HG03575 (cell line): ENCODE data around the gene STK17B.
A peak's percentile ranks its signal among the peaks of the same experiment; 100 is the strongest.

Experiments
- ATAC-seq: cut with Tn5 transposase; IDR thresholded peaks from one replicate; pipeline ENCODE4 v1.9.1; 2021; ENCODE audit not compliant: unreplicated experiment, insufficient number of reproducible peaks, low FRiP score; ENCODE audit errors: extremely low read depth

Gene STK17B

DNA sequence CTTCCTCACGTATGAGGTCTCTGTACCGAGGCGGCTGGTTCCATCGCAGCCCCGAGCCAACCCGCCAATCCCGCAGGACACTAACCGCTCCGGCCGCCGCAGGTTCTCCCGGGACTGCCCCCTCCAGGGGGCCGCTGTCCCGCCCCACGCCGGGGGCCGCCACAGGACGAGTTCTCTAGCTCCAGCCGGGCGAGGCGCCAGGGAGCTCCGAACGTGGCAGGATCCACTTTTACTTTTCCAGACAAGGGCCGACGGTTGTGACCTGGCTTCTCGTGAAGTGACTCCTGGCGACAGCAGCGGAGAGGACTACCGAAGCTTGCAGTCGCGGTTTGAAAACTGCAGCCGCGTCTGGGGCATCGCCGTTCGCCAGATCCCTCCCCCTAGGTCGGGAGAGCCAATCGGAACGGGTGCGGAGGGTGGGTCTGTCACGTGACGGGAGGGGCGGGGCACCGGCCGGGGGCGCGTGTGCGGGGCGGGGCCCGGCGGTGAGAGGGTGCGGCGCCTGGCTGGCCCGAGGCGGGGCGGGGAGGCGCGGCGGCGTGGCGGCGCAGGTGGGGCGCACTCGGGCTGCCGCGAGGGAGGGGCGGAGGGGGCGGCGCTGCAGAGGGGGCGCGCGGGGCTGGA is at the start of gene STK17B:
Gene STK17B, minus strand, starts transcription at position 331 of the 624 bp plus-strand sequence. CDS start 8,195 bp downstream, outside the sequence.
- ATAC-seq, result no peak

GRCh38 chr2:196220671-196221070 is 49.3 kb upstream of the STK17B start:
- no peak for ATAC-seq

DNA sequence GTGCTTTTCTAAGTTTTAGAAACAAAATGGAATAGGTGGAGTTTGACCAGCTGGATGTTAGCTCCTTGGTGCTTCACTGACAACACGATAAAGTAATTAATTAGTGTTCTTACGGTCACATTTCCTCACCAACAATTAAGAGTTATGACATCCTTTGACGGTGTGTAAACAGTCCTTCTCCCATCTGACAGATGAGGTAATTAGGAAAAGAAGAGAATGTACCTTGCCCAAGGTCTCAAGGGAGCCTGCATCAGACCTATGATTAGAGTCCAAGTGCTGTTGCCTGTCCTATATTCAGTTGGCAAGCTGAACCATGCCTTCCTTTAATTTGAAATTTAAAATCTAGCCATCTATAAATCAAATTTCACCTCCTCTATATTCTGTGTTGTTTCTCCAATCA is 48.3 kb upstream of the STK17B start:
- no peak for ATAC-seq

DNA sequence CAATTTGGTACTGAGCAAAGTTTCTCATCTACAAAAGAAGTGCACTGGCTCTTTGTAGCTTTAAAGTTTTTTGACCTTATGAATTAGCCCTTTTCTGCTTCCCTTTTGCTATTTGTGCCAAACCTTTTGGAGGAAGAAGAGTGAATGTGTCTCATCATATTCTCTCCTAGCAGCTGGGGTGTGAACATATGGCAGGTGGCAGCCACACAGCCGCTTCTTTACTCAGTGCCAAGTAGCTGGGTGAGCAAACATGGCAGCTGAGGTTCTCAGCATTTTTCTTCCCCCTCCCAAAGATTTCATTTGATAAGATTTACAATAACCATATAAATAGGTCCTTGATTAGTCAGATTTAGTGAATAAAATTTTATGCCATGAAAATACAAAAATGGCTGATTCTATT is 46.7 kb upstream of the STK17B start:
- ATAC-seq, result no peak

- no peak for ATAC-seq
Observed at GRCh38 chr2:196217116-196217515, 45.7 kb upstream of the STK17B start.

DNA sequence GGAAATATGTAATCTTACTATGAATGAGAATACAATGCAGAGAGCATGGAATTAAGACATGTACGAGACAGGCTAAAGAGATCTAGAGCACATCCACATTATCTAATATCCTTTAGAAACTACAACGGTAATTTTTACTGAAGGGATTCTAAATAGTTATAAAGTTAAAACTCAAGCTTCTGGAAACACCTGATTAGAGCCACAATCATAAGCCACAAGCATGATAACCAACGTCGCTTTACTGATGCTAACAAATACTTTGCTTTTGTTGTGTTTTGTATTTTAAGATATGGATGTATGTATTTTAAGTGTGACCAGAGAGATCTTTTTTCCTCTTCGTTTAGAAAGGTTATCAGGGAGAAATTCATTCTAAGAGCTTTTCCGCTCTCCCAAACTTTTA is 44.0 kb upstream of the STK17B start:
- no peak for ATAC-seq

- ATAC-seq, result no peak
Observed at GRCh38 chr2:196214156-196214555, 42.8 kb upstream of the STK17B start.

- ATAC-seq, result no peak
Observed at GRCh38 chr2:196213252-196213980, 42.0 kb upstream of the STK17B start.

DNA sequence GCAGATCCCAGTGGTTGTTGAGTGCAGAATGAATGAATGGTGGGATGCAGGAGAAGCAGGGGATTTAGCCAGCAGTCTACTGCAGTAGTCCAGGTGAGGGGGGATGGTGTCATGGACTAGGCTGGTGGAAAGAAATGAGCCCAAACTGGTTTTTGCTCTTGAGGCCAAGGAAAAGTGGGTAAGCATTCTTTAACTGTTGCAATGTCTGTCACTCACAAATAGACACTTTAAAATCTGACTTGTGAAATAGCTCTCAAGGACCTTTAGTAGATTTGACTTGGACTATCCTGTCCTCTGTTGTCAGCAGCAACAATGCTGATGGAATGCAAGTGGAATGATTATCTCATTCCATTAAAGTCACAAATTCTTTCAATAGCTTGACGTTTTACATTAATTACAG is 37.5 kb upstream of the STK17B start:
- no peak for ATAC-seq

GRCh38 chr2:196206804-196207203 is 35.4 kb upstream of the STK17B start:
- no peak for ATAC-seq

GRCh38 chr2:196205881-196206435 is 34.6 kb upstream of the STK17B start:
- ATAC-seq, result no peak

GRCh38 chr2:196205011-196205766 is 33.8 kb upstream of the STK17B start:
- ATAC-seq, result no peak

- ATAC-seq, result no peak
Observed at GRCh38 chr2:196201229-196202009, 30.0 kb upstream of the STK17B start.

DNA sequence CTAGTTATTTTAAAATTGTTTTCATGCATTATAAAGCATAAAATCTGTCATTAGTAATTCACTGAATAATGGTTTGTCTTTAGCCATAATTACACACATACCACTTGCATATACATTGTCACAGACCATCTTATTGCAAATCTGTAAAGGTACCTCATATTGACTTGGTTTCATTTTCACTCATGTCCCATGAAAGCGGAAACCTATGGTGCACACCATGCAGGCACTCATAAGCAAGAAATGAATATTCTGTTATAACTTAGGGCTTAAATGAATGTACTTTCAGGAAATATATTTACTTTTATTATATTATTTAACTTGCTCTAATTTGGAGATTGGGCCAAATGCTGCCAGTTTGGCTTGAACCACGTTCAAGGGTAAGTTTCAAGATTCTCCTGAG is 29.2 kb upstream of the STK17B start:
- ATAC-seq, result peak; percentile 99

DNA sequence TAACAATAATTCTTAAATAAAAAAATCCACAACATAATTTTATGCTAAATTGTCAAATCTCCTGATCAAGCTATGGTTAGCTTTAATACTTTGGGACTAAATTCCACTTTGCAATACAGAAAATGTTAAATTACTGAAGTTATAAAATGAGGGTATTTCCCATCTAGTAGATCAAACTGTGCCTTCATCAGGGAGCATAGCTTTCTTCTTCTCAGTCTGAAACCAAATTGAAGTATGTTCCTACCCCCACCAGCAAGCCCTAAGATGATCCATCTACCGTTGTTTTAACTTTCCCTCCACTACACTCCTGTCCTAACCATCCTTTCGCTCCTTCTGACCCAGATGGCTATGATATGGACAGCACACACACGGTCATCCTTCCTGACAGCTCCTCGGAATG is 24.4 kb upstream of the STK17B start:
- no peak for ATAC-seq

GRCh38 chr2:196195302-196195701 is 23.9 kb upstream of the STK17B start:
- ATAC-seq, result no peak

DNA sequence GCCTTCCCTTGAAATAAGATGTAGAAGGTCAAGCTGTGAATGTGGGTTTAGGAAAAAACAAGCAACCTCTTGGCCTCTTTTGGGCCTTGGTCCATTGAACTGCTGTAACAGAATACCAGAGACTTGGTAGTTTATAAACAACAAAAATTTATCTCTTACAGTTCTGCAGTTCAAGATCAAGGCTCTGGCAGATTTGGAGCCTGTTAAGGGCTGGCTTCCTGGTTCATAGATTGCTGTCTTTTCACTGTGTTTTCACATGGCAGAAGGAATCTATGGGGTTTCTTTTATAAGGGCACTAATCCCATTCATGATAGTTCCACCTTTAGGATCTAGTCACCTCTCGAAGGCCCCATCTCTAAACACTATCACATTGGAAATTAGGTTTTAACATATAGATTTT is 20.2 kb upstream of the STK17B start:
- no peak for ATAC-seq

GRCh38 chr2:196187898-196188458 is 16.6 kb upstream of the STK17B start:
- ATAC-seq, result no peak
